ENCODE results near the gene HECW1. TPM values are rescaled to one million over a fixed set of nuclear protein-coding genes. Genes with fewer than 3 reads are reported as not detected.

The HECW1 gene
- total RNA-seq, 1 donor from 2014 or later, result not detected

- DNase-seq (ENCODE audit: low read depth), result no peak
- no peak overlapping the region for H3K4me3 ChIP-seq (ENCODE audit: low read depth, low read length)
- no peak for TF ChIP-seq CTCF (conservative IDR thresholded peaks at IDR 0.05; ENCODE audit: low read depth, low read length)
These were observed 350.4 kb downstream of the HECW1 start for GRCh38 chr7:43462836-43463235.

GRCh38 chr7:43463401-43463980 is 351.0 kb downstream of the HECW1 start:
- DNase-seq (ENCODE audit: low read depth), result no peak
- no peak overlapping the region for H3K4me3 ChIP-seq (ENCODE audit: low read depth, low read length)

GRCh38 chr7:43465581-43466554 is 353.4 kb downstream of the HECW1 start:
- no peak overlapping the region for H3K4me3 ChIP-seq (ENCODE audit: low read depth, low read length)
- no peak for DNase-seq (ENCODE audit: low read depth)
- no peak for TF ChIP-seq CTCF (conservative IDR thresholded peaks at IDR 0.05; ENCODE audit: low read depth, low read length)

More at GRCh38 chr7:43463401-43463980, 351.0 kb downstream of the HECW1 start:
- TF ChIP-seq CTCF (conservative IDR thresholded peaks at IDR 0.05; ENCODE audit: low read depth, low read length), result no peak

GRCh38 chr7:43467406-43467805 is 355.0 kb downstream of the HECW1 start:
- TF ChIP-seq CTCF (conservative IDR thresholded peaks at IDR 0.05; ENCODE audit: low read depth, low read length), result no peak
- no peak for DNase-seq (ENCODE audit: low read depth)
- no peak overlapping the region for H3K4me3 ChIP-seq (ENCODE audit: low read depth, low read length)

GRCh38 chr7:43467846-43468245 is 355.4 kb downstream of the HECW1 start:
- no peak for DNase-seq (ENCODE audit: low read depth)

GRCh38 chr7:43469051-43469450 is 356.6 kb downstream of the HECW1 start:
- H3K4me3 ChIP-seq (ENCODE audit: low read depth, low read length), result no peak overlapping the region
- no peak for TF ChIP-seq CTCF (conservative IDR thresholded peaks at IDR 0.05; ENCODE audit: low read depth, low read length)
- no peak for DNase-seq (ENCODE audit: low read depth)

More at GRCh38 chr7:43467846-43468245, 355.4 kb downstream of the HECW1 start:
- no peak for TF ChIP-seq CTCF (conservative IDR thresholded peaks at IDR 0.05; ENCODE audit: low read depth, low read length)
- H3K4me3 ChIP-seq (ENCODE audit: low read depth, low read length), result no peak overlapping the region

Data from epithelial cell of proximal tubule (primary cell).